ENCODE results near the gene LCE3B.

DNA sequence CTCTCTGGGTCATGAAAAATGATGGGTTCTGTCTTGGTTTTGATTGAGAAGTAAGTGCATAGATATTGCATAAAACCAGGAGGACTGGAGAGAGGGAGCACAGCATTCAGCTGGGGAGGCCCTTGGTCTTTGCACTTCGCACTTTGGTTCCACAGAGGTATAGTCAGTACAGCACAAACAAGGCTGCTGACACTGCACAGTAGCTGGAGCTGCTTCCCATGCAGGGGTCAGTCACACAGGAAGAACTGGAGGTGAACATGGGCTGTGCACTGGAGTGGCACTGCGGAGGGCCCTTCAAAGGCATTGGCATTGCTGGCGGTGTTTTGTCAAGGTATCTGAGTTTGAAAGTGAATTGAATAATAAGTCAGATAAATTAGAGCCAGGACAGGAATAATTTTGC lies 45.0 kb downstream of the LCE3B start:
- TF ChIP-seq, protein P1, sequence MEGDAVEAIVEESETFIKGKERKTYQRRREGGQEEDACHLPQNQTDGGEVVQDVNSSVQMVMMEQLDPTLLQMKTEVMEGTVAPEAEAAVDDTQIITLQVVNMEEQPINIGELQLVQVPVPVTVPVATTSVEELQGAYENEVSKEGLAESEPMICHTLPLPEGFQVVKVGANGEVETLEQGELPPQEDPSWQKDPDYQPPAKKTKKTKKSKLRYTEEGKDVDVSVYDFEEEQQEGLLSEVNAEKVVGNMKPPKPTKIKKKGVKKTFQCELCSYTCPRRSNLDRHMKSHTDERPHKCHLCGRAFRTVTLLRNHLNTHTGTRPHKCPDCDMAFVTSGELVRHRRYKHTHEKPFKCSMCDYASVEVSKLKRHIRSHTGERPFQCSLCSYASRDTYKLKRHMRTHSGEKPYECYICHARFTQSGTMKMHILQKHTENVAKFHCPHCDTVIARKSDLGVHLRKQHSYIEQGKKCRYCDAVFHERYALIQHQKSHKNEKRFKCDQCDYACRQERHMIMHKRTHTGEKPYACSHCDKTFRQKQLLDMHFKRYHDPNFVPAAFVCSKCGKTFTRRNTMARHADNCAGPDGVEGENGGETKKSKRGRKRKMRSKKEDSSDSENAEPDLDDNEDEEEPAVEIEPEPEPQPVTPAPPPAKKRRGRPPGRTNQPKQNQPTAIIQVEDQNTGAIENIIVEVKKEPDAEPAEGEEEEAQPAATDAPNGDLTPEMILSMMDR (IDR thresholded peaks at IDR 0.05): no peak
- TF ChIP-seq EP300 (IDR thresholded peaks at IDR 0.05) (no peak), POLR2A (IDR thresholded peaks at IDR 0.05) (no peak)
